Measurements from ENCODE around the gene ZNRF1.

Gene ZNRF1

DNA sequence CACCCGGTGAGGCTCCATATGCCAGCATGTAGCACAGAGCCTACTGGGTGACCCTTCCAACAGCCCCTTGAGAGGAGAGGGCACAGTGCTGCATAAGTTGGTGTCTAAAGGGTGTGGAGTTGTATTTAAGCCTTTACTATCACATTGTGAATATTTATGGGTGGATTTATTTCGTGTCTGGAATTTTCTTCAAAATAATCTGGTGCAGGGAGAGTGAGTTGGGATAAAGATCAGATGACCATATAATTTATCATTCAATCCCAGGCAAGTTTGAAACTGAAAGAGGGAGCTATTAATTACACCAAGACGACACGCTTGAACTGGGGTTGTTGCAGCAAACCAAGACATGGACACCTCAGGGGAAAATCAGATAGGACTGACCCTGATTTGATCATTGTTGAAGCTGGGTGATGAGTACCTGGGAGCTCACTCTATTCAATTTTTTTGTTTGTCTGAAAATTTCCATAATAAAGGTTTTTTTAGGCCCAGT is 75.5 kb downstream of the ZNRF1 start:
- no peak overlapping the region for H2AK5ac ChIP-seq (ENCODE audit: low read length, severe bottlenecking)
- H3K14ac ChIP-seq (ENCODE audit: low read length in 2 of 2) = no peak overlapping the region
- no peak overlapping the region for H4K91ac ChIP-seq (ENCODE audit: low read length)
- H3K4me1 ChIP-seq (ENCODE audit: control insufficient read depth, insufficient read depth, low read depth, low read length) = peaks cover 8% of the 10 kb centered on the region
- H3K18ac ChIP-seq (ENCODE audit: low read depth in 1 of 2, low read length in 2 of 2) = no peak overlapping the region
- H2BK12ac ChIP-seq (ENCODE audit: low read length in 2 of 2) = no peak overlapping the region
- H3K9me3 ChIP-seq (ENCODE audit: control insufficient read depth, low read length) = no peaks in the 10 kb centered on the region
- no peaks in the 10 kb centered on the region for H3K36me3 ChIP-seq (ENCODE audit: control insufficient read depth in 1 of 2, insufficient read depth in 2 of 2, low read depth in 1 of 2, low read length in 2 of 2)
- peaks cover 40% of the 10 kb centered on the region for H3K79me1 ChIP-seq (replicated peaks; ENCODE audit: low read length, poor library complexity, severe bottlenecking)
- no peak overlapping the region for H3K4ac ChIP-seq (ENCODE audit: low read depth in 1 of 2, low read length in 2 of 2)
- WGBS = 88% methylated on average over 3 of the region's 4 CpGs
- H4K8ac ChIP-seq (ENCODE audit: low read length) = no peak overlapping the region
- no peak overlapping the region for H3K4me3 ChIP-seq (ENCODE audit: insufficient read depth in 1 of 2, low read depth in 1 of 2, low read length in 2 of 2)
- H3K4me2 ChIP-seq (ENCODE audit: low read length, poor library complexity, severe bottlenecking) = peak overlapping the region; percentile 36
- H3K27me3 ChIP-seq (ENCODE audit: control insufficient read depth in 1 of 2, insufficient read depth in 1 of 2, low read length in 2 of 2) = no peaks in the 10 kb centered on the region
- H2AFZ ChIP-seq (ENCODE audit: low read depth, low read length) = no peak overlapping the region
- no peak overlapping the region for H2BK15ac ChIP-seq (ENCODE audit: low read depth, poor library complexity, severe bottlenecking)
- H3K27ac ChIP-seq (ENCODE audit: low read length, poor library complexity, severe bottlenecking) = no peak overlapping the region
- H2BK120ac ChIP-seq (ENCODE audit: low read depth, low read length) = no peak overlapping the region
- H2BK5ac ChIP-seq (ENCODE audit: low read depth, low read length, poor library complexity, severe bottlenecking) = no peak overlapping the region
- H3K9ac ChIP-seq (ENCODE audit: low read length) = no peak overlapping the region
- DNase-seq = no peak
- H3K23ac ChIP-seq (ENCODE audit: low read length in 2 of 2) = peak overlapping the region in 1 of 2 experiments; percentile 18

DNA sequence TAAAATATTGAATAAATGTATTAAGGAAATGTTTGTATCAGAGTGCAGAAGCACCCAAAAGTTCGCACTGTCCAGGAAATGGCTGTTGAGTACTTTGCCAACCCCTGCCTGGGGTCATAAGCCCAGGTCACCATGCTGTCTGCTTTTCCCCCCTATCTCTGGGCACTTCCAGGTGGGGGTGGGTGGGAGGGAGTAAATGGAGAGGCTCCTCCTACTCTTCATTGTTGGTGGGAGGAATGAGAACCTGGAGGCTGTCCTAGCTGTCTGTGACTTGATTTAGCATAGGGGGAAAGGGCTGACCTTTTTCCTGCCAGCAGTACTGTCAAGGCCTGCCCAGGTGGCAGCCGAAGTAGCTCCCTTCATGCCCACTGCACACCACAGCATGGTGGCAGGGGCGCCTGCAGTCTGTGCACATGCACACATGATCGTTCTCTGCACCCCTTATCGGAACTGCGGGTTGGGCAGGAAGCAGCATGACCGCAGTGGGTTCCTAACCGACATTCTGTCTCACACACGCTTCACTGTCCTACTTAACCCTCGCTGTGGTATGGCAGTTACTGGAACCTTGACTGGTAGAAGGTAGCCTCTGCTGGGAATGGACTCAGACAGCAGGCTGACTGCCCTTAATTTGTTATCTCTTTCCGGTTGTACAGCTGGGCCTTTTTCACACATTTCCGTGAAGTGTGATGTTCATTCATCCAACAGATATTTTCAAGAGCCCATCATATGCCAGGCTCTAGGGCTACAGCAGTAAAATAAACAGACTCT is 76.3 kb downstream of the ZNRF1 start:
- Histone ChIP-seq H3K9ac (ENCODE audit: low read length) (no peak overlapping the region), H2BK12ac (ENCODE audit: low read length in 2 of 2) (no peak overlapping the region), H2BK15ac (ENCODE audit: low read depth, poor library complexity, severe bottlenecking) (no peak overlapping the region), H3K27me3 (ENCODE audit: control insufficient read depth in 1 of 2, insufficient read depth in 1 of 2, low read length in 2 of 2) (no peaks in the 10 kb centered on the region), H4K91ac (ENCODE audit: low read length) (no peak overlapping the region), H3K79me1 (replicated peaks; ENCODE audit: low read length, poor library complexity, severe bottlenecking) (peaks cover 39% of the 10 kb centered on the region), H3K4me2 (ENCODE audit: low read length, poor library complexity, severe bottlenecking) (no peak overlapping the region), H3K18ac (ENCODE audit: low read depth in 1 of 2, low read length in 2 of 2) (peak overlapping the region in 1 of 2 experiments; percentile 70), H2BK120ac (ENCODE audit: low read depth, low read length) (no peak overlapping the region), H3K4me3 (ENCODE audit: insufficient read depth in 1 of 2, low read depth in 1 of 2, low read length in 2 of 2) (no peak overlapping the region), H3K9me3 (ENCODE audit: control insufficient read depth, low read length) (no peaks in the 10 kb centered on the region), H3K4me1 (ENCODE audit: control insufficient read depth, insufficient read depth, low read depth, low read length) (peaks cover 11% of the 10 kb centered on the region), H3K4ac (ENCODE audit: low read depth in 1 of 2, low read length in 2 of 2) (no peak overlapping the region), H2AK5ac (ENCODE audit: low read length, severe bottlenecking) (no peak overlapping the region), H4K8ac (ENCODE audit: low read length) (no peak overlapping the region), H3K23ac (ENCODE audit: low read length in 2 of 2) (no peak overlapping the region), H3K27ac (ENCODE audit: low read length, poor library complexity, severe bottlenecking) (no peak overlapping the region), H2AFZ (ENCODE audit: low read depth, low read length) (no peak overlapping the region), H3K14ac (ENCODE audit: low read length in 2 of 2) (peak overlapping the region in 1 of 2 experiments; percentile 84), H3K36me3 (ENCODE audit: control insufficient read depth in 1 of 2, insufficient read depth in 2 of 2, low read depth in 1 of 2, low read length in 2 of 2) (no peaks in the 10 kb centered on the region), H2BK5ac (ENCODE audit: low read depth, low read length, poor library complexity, severe bottlenecking) (no peak overlapping the region)
- DNase-seq = no peak
- 94% methylated on average over 11 of the region's 12 CpGs for WGBS

DNA sequence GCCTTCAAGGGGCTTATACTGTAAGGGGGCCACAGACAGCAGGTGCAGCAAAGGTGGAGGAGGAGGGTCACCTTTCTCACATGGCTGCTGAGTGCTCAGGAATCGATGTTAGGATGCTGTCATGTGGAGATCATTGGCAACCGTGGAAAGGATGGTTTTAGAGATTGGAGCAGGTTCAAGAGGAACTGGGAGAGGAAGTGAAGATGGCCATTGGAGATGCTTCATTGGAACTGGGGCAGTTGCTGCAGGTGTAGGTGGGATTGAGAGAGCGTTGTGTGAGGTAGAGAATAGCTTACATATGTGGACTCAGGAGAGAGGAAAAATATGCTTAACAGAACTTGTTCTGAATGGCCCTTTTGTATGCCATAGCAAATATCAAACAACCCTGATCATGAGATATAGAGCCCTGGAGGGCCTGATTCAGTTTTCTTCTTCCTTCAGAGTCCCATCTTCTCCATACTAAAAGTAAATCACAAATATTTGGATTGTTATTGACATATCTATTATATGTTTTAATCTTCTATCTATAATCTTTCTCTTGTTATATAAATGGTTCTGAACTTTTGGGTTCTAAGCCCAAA is 77.0 kb downstream of the ZNRF1 start:
- 98% methylated on average over 2 of the region's 3 CpGs for WGBS
- H3K27ac ChIP-seq (ENCODE audit: low read length, poor library complexity, severe bottlenecking) = no peak overlapping the region
- H4K8ac ChIP-seq (ENCODE audit: low read length) = no peak overlapping the region

DNA sequence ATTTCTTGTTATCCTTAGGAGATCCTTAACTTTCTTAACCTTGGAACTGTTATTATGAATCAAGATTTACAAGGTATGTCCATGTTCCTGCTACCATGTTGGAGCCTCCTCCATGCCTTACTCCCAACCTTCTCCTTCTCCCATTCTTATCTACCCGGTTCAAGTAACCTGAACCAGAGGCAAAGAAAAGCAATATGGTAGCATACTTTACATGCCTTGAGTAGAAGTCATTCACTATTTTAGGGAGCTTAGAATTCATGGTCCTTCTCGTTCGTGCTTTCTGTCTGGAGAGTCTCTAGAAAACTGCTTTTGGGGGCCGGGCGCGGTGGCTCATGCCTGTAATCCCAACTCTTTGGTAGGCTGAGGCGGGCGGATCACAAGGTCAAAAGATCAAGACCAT is 80.1 kb downstream of the ZNRF1 start:
- Histone ChIP-seq H3K9me3 (ENCODE audit: control insufficient read depth, low read length) (no peaks in the 10 kb centered on the region), H3K4ac (ENCODE audit: low read depth in 1 of 2, low read length in 2 of 2) (no peak overlapping the region), H3K79me1 (replicated peaks; ENCODE audit: low read length, poor library complexity, severe bottlenecking) (peaks cover 42% of the 10 kb centered on the region), H4K91ac (ENCODE audit: low read length) (no peak overlapping the region), H3K9ac (ENCODE audit: low read length) (no peak overlapping the region), H3K14ac (ENCODE audit: low read length in 2 of 2) (no peak overlapping the region), H2BK12ac (ENCODE audit: low read length in 2 of 2) (no peak overlapping the region), H3K4me2 (ENCODE audit: low read length, poor library complexity, severe bottlenecking) (no peak overlapping the region), H3K23ac (ENCODE audit: low read length in 2 of 2) (no peak overlapping the region), H3K4me3 (ENCODE audit: insufficient read depth in 1 of 2, low read depth in 1 of 2, low read length in 2 of 2) (no peak overlapping the region), H2BK15ac (ENCODE audit: low read depth, poor library complexity, severe bottlenecking) (no peak overlapping the region), H4K8ac (ENCODE audit: low read length) (no peak overlapping the region), H2BK120ac (ENCODE audit: low read depth, low read length) (no peak overlapping the region), H3K27ac (ENCODE audit: low read length, poor library complexity, severe bottlenecking) (no peak overlapping the region), H3K27me3 (ENCODE audit: control insufficient read depth in 1 of 2, insufficient read depth in 1 of 2, low read length in 2 of 2) (no peaks in the 10 kb centered on the region), H2BK5ac (ENCODE audit: low read depth, low read length, poor library complexity, severe bottlenecking) (no peak overlapping the region), H3K36me3 (ENCODE audit: control insufficient read depth in 1 of 2, insufficient read depth in 2 of 2, low read depth in 1 of 2, low read length in 2 of 2) (no peaks in the 10 kb centered on the region), H3K4me1 (ENCODE audit: control insufficient read depth, insufficient read depth, low read depth, low read length) (peaks cover 14% of the 10 kb centered on the region), H3K18ac (ENCODE audit: low read depth in 1 of 2, low read length in 2 of 2) (no peak overlapping the region), H2AFZ (ENCODE audit: low read depth, low read length) (no peak overlapping the region), H2AK5ac (ENCODE audit: low read length, severe bottlenecking) (no peak overlapping the region)
- no peak for DNase-seq
- WGBS = 92% methylated on average over 8 of the region's 8 CpGs

More for the DNA sequence above, 77.0 kb downstream of the ZNRF1 start:
- Histone ChIP-seq H3K9me3 (ENCODE audit: control insufficient read depth, low read length) (no peaks in the 10 kb centered on the region), H3K14ac (ENCODE audit: low read length in 2 of 2) (no peak overlapping the region), H3K79me1 (replicated peaks; ENCODE audit: low read length, poor library complexity, severe bottlenecking) (peaks cover 38% of the 10 kb centered on the region), H3K4me2 (ENCODE audit: low read length, poor library complexity, severe bottlenecking) (no peak overlapping the region), H3K4ac (ENCODE audit: low read depth in 1 of 2, low read length in 2 of 2) (no peak overlapping the region), H3K18ac (ENCODE audit: low read depth in 1 of 2, low read length in 2 of 2) (no peak overlapping the region), H3K23ac (ENCODE audit: low read length in 2 of 2) (no peak overlapping the region), H2AK5ac (ENCODE audit: low read length, severe bottlenecking) (no peak overlapping the region), H3K9ac (ENCODE audit: low read length) (no peak overlapping the region), H2BK120ac (ENCODE audit: low read depth, low read length) (no peak overlapping the region), H3K4me1 (ENCODE audit: control insufficient read depth, insufficient read depth, low read depth, low read length) (peaks cover 12% of the 10 kb centered on the region), H4K91ac (ENCODE audit: low read length) (no peak overlapping the region), H2BK5ac (ENCODE audit: low read depth, low read length, poor library complexity, severe bottlenecking) (no peak overlapping the region), H3K36me3 (ENCODE audit: control insufficient read depth in 1 of 2, insufficient read depth in 2 of 2, low read depth in 1 of 2, low read length in 2 of 2) (no peaks in the 10 kb centered on the region), H2BK12ac (ENCODE audit: low read length in 2 of 2) (no peak overlapping the region), H2AFZ (ENCODE audit: low read depth, low read length) (no peak overlapping the region), H3K27me3 (ENCODE audit: control insufficient read depth in 1 of 2, insufficient read depth in 1 of 2, low read length in 2 of 2) (no peaks in the 10 kb centered on the region), H2BK15ac (ENCODE audit: low read depth, poor library complexity, severe bottlenecking) (no peak overlapping the region), H3K4me3 (ENCODE audit: insufficient read depth in 1 of 2, low read depth in 1 of 2, low read length in 2 of 2) (no peak overlapping the region)
- DNase-seq = no peak
